Esophagus squamous epithelium (tissue), 5 donors: ENCODE results near the gene GSTO2. TPM values are rescaled to one million over a fixed set of nuclear protein-coding genes. Genes with fewer than 3 reads are reported as not detected.

Experiments used
- DNase-seq: peaks from one replicate; lab custom pipeline; 2025; lab: John Stamatoyannopoulos, UW
- H3K27ac ChIP-seq, 4 donors: fragments of 200-600 bp; sonication (generic); one replicate each; pipeline ENCODE4 v1.5.1; 2016 to 2019; ENCODE audit warnings: mild to moderate bottlenecking in 1 of 4
- H3K27me3 ChIP-seq, 4 donors: fragments of 200-600 bp; sonication (generic); 1 replicate in 3 of 4; 2 replicates in 1 of 4; pipeline versions ENCODE4 v1.5.1 to v1.6.0; 2017 to 2021; ENCODE audit warnings: antibody characterized with exemption in 1 of 4
- H3K36me3 ChIP-seq, 3 donors: fragments of 200-600 bp; sonication (generic); one replicate each; pipeline ENCODE4 v1.5.1; 2016 to 2019
- H3K4me1 ChIP-seq, 3 donors: fragments of 200-600 bp; sonication (generic); one replicate each; pipeline ENCODE4 v1.5.1; 2017 to 2019
- H3K4me3 ChIP-seq, 4 donors: fragments of 200-600 bp; sonication (generic); 1 replicate in 3 of 4; 2 replicates in 1 of 4; pipeline ENCODE4 v1.5.1; 2016 to 2019; ENCODE audit warnings: mild to moderate bottlenecking in 2 of 4, moderate library complexity in 1 of 4
- H3K9me3 ChIP-seq, 3 donors: fragments of 200-600 bp; sonication (generic); one replicate each; pipeline ENCODE4 v1.5.1; 2016 to 2019
- CTCF ChIP-seq, 6 experiments: fragments of 450-650 bp in 4 of 6; fragments of 200-600 bp in 2 of 6; sonication (generic) in 2 of 6; IDR thresholded peaks; one replicate each; pipeline ENCODE4 v1.5.1; 2016 to 2019; ENCODE audit warnings: antibody characterized with exemption in 6 of 6, mild to moderate bottlenecking in 4 of 6, moderate library complexity in 4 of 6
- POLR2A ChIP-seq, 4 donors: fragments of 450-650 bp; IDR thresholded peaks; one replicate each; pipeline ENCODE4 v1.6.1; 2017; ENCODE audit warnings: antibody characterized with exemption in 4 of 4, mild to moderate bottlenecking in 4 of 4, moderate library complexity in 3 of 4
- WGBS, 2 donors: methylation state at CpG; one replicate each; pipeline ENCODE4 v1.1.5; 2018; 5-methylcytosine and 5-hydroxymethylcytosine counted together
- intact Hi-C: fragments of 100-400 bp; cut with DNase I; formaldehyde crosslinking; loops from one replicate; pipeline ENCODE4 v1.15.0; 2022
- total RNA-seq, 4 donors: library from RNA; depleted of rRNA; stranded (reverse); fragments of >200 nt; gene quantifications; one replicate each; pipeline ENCODE4 v1.1.0, GENCODE V29; 2016
- donor health status: DM: yes; HTN: yes; CAD: no.

Gene GSTO2
- total RNA-seq, 4 donors from 2014 or later = 6.1 to 20.6 (median 13.8) TPM

- TF ChIP-seq CTCF (IDR thresholded peaks at IDR 0.05) (no peak), POLR2A (IDR thresholded peaks at IDR 0.05) (no peak)
- DNase-seq = no peak
- H3K27ac ChIP-seq = peak overlapping the region in 3 of 4 donors; percentile 53 to 89 (median 72)
- H3K27me3 ChIP-seq = no peaks in the 10 kb centered on the region
- no peaks in the 10 kb centered on the region for H3K36me3 ChIP-seq
- intact Hi-C loops = no loop called here
- H3K4me1 ChIP-seq = peaks cover 4 to 44% (median 17%) of the 10 kb centered on the region in 3 donors
- H3K9me3 ChIP-seq = no peaks in the 10 kb centered on the region
- 64 to 66% methylated on average over 13 of the region's 13 CpGs for WGBS, 2 donors
- no peak overlapping the region for H3K4me3 ChIP-seq
These were observed 30.3 kb downstream of the GSTO2 start for GRCh38 chr10:104299031-104299904.

- Histone ChIP-seq H3K4me1 (peaks cover 4 to 53% (median 26%) of the 10 kb centered on the region in 3 donors), H3K4me3 (no peak overlapping the region), H3K36me3 (no peaks in the 10 kb centered on the region), H3K9me3 (no peaks in the 10 kb centered on the region), H3K27ac (peak overlapping the region; percentile 23 to 89 (median 67)), H3K27me3 (no peaks in the 10 kb centered on the region)
- TF ChIP-seq POLR2A (IDR thresholded peaks at IDR 0.05) (no peak), CTCF (IDR thresholded peaks at IDR 0.05) (no peak)
- DNase-seq = no peak
- intact Hi-C loops = no loop called here
- 65 to 86% methylated on average over 12 of the region's 12 CpGs for WGBS, 2 donors
These were observed 31.2 kb downstream of the GSTO2 start for GRCh38 chr10:104300002-104300735.

- H3K9me3 ChIP-seq = no peaks in the 10 kb centered on the region
- DNase-seq = no peak
- no peak overlapping the region for H3K4me3 ChIP-seq
- TF ChIP-seq POLR2A (IDR thresholded peaks at IDR 0.05) = no peak
- no peak for TF ChIP-seq CTCF (IDR thresholded peaks at IDR 0.05)
- H3K27ac ChIP-seq = peak overlapping the region; percentile 23 to 89 (median 67)
- peaks cover 11 to 60% (median 32%) of the 10 kb centered on the region in 3 donors for H3K4me1 ChIP-seq
- intact Hi-C loops = no loop called here
- WGBS, 2 donors = 48 to 58% methylated on average over 3 of the region's 7 CpGs
- H3K27me3 ChIP-seq = no peaks in the 10 kb centered on the region
- H3K36me3 ChIP-seq = no peaks in the 10 kb centered on the region
These were observed 31.8 kb downstream of the GSTO2 start for GRCh38 chr10:104300736-104301292.

GRCh38 chr10:104301907-104302690 is 33.1 kb downstream of the GSTO2 start:
- intact Hi-C loops = no loop called here
- whole genome bisulfite sequencing, 2 donors = 70 to 73% methylated on average over 3 of the region's 3 CpGs
- Histone ChIP-seq H3K27ac (peak overlapping the region in 2 of 4 donors; percentile 62 to 89), H3K27me3 (no peaks in the 10 kb centered on the region), H3K9me3 (no peaks in the 10 kb centered on the region), H3K4me3 (no peak overlapping the region), H3K36me3 (no peaks in the 10 kb centered on the region), H3K4me1 (peaks cover 14 to 73% (median 38%) of the 10 kb centered on the region in 3 donors)
- no peak for TF ChIP-seq POLR2A (IDR thresholded peaks at IDR 0.05)
- no peak for TF ChIP-seq CTCF (IDR thresholded peaks at IDR 0.05)
- no peak for DNase-seq
